ENCODE measurements around the gene DTD1.

DTD1 gene, protein sequence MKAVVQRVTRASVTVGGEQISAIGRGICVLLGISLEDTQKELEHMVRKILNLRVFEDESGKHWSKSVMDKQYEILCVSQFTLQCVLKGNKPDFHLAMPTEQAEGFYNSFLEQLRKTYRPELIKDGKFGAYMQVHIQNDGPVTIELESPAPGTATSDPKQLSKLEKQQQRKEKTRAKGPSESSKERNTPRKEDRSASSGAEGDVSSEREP

GRCh38 chr20:18587665-18588573 lies at the start of gene DTD1:
Gene DTD1, plus strand, starts transcription at chr20:18588054. Its CDS starts 19 bp downstream, at chr20:18588073.
- peak; percentile 86 for TF ChIP-seq CTCF (IDR thresholded peaks at IDR 0.05; ENCODE audit: poor library complexity, severe bottlenecking)
- H3K36me3 ChIP-seq (ENCODE audit: low read depth) = no peaks in the 10 kb centered on the region
- H3K27me3 ChIP-seq (ENCODE audit: insufficient read depth, poor library complexity, severe bottlenecking) = no peaks in the 10 kb centered on the region
- H3K4me3 ChIP-seq (ENCODE audit: severe bottlenecking) = peak within 1 kb of the TSS; percentile 77
- DNase-seq (ENCODE audit: low spot score) = peak; percentile 94
- peak; percentile 88 for ATAC-seq (ENCODE audit: low read depth)
- H3K4me1 ChIP-seq (ENCODE audit: insufficient read depth, poor library complexity, severe bottlenecking) = peaks cover 10% of the 10 kb centered on the region
- H3K9me3 ChIP-seq (ENCODE audit: severe bottlenecking) = no peaks in the 10 kb centered on the region
- peak within 1 kb of the TSS; percentile 56 for H3K27ac ChIP-seq (ENCODE audit: poor library complexity, severe bottlenecking)

DNA sequence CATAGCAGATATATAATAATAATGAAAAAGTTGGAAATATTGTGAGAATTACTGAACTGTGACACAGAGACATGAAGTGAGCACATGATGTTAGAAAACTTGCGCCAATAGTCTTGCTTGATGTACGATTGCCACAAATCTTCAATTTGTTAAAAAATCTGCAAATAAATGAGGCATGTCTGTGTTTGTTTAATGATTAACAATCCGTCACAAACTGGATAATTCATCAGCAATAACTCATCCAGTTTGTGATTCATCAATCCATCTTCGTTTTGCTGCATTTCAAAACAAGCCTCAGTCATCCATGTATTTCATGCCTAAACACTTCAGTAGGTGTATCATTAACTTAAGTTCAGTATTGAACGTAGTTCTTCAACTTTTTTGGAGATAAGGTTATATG lies 46.1 kb upstream of the DTD1 start:
- peak; percentile 84 for ATAC-seq (ENCODE audit: low read depth)
- Histone ChIP-seq H3K4me3 (ENCODE audit: severe bottlenecking) (no peak overlapping the region), H3K27me3 (ENCODE audit: insufficient read depth, poor library complexity, severe bottlenecking) (no peaks in the 10 kb centered on the region), H3K9me3 (ENCODE audit: severe bottlenecking) (no peaks in the 10 kb centered on the region), H3K27ac (ENCODE audit: poor library complexity, severe bottlenecking) (peak overlapping the region; percentile 59), H3K36me3 (ENCODE audit: low read depth) (peaks cover 95% of the 10 kb centered on the region), H3K4me1 (ENCODE audit: insufficient read depth, poor library complexity, severe bottlenecking) (peaks cover 18% of the 10 kb centered on the region)
- no peak for TF ChIP-seq CTCF (IDR thresholded peaks at IDR 0.05; ENCODE audit: poor library complexity, severe bottlenecking)
- DNase-seq (ENCODE audit: low spot score) = no peak

- Histone ChIP-seq H3K4me1 (ENCODE audit: insufficient read depth, poor library complexity, severe bottlenecking) (peaks cover 18% of the 10 kb centered on the region), H3K4me3 (ENCODE audit: severe bottlenecking) (no peak overlapping the region), H3K27ac (ENCODE audit: poor library complexity, severe bottlenecking) (no peak overlapping the region), H3K27me3 (ENCODE audit: insufficient read depth, poor library complexity, severe bottlenecking) (no peaks in the 10 kb centered on the region), H3K36me3 (ENCODE audit: low read depth) (peaks cover 92% of the 10 kb centered on the region), H3K9me3 (ENCODE audit: severe bottlenecking) (no peaks in the 10 kb centered on the region)
- DNase-seq (ENCODE audit: low spot score) (no peak), ATAC-seq (ENCODE audit: low read depth) (no peak)
- TF ChIP-seq CTCF (IDR thresholded peaks at IDR 0.05; ENCODE audit: poor library complexity, severe bottlenecking) = no peak
Observed at GRCh38 chr20:18543216-18543615, 44.6 kb upstream of the DTD1 start.

- Histone ChIP-seq H3K4me1 (ENCODE audit: insufficient read depth, poor library complexity, severe bottlenecking) (peaks cover 18% of the 10 kb centered on the region), H3K9me3 (ENCODE audit: severe bottlenecking) (no peaks in the 10 kb centered on the region), H3K27me3 (ENCODE audit: insufficient read depth, poor library complexity, severe bottlenecking) (no peaks in the 10 kb centered on the region), H3K36me3 (ENCODE audit: low read depth) (peaks cover 92% of the 10 kb centered on the region), H3K4me3 (ENCODE audit: severe bottlenecking) (no peak overlapping the region), H3K27ac (ENCODE audit: poor library complexity, severe bottlenecking) (no peak overlapping the region)
- no peak for TF ChIP-seq CTCF (IDR thresholded peaks at IDR 0.05; ENCODE audit: poor library complexity, severe bottlenecking)
- ATAC-seq (ENCODE audit: low read depth) = no peak
- no peak for DNase-seq (ENCODE audit: low spot score)
Observed at GRCh38 chr20:18543932-18544331, 43.9 kb upstream of the DTD1 start.
